PC-3 (cell line): ENCODE results near the gene RAMAC. TPM values are rescaled to one million over a fixed set of nuclear protein-coding genes. Genes with fewer than 3 reads are reported as not detected.
A peak's percentile ranks its signal among the peaks of the same experiment; 100 is the strongest.

Experiments used
- ATAC-seq: fragments of 200-7000 bp; cut with Tn5 transposase; 2 replicates; pipeline ENCODE4 v1.9.1; 2020; ENCODE audit warnings: mild to moderate bottlenecking, moderate library complexity
- Bru-seq: library from RNA; stranded (reverse); fragments of 400-500 nt; gene quantifications from one replicate; lab custom pipeline; 2021; lab: Mats Ljungman, UMichigan
- BruChase-seq, 2 experiments: library from RNA; stranded (reverse); fragments of 400-500 nt; gene quantifications; one replicate each; lab custom pipeline; 2021; lab: Mats Ljungman, UMichigan
- BruUV-seq: library from RNA; stranded (reverse); fragments of 400-500 nt; replicated peaks from 2 replicates; lab custom pipeline; 2021; lab: Mats Ljungman, UMichigan
- CTCF ChIA-PET: fragments of 300-600 bp; sonication (Branson Sonifier 250); formaldehyde crosslinking; loops from one replicate; lab custom pipeline; 2022; ENCODE audit warnings: antibody characterized with exemption; lab: Charles Lee
- POLR2A ChIA-PET: fragments of 300-600 bp; sonication (Branson Sonifier 250); formaldehyde crosslinking; loops from one replicate; lab custom pipeline; 2022; ENCODE audit warnings: antibody characterized with exemption; ENCODE audit not compliant: unreplicated experiment; lab: Charles Lee
- DNase-seq: peaks from one replicate; pipeline ENCODE4 v3.0.0-alpha.2; 2015
- H2AFZ ChIP-seq: fragments of 300-600 bp; sonication (generic); 2 replicates; pipeline ENCODE4 v1.6.0; 2016; ENCODE audit warnings: antibody characterized with exemption, low read length
- H3F3A ChIP-seq: fragments of 300-600 bp; sonication (generic); one replicate; pipeline ENCODE4 v1.6.0; 2017; ENCODE audit warnings: antibody characterized with exemption, low read length, control low read depth, mild to moderate bottlenecking; ENCODE audit not compliant: unreplicated experiment
- H3K27ac ChIP-seq: fragments of 300-600 bp; sonication (generic); 2 replicates; pipeline ENCODE4 v1.5.1; 2016; ENCODE audit warnings: mild to moderate bottlenecking, low read length
- H3K27me3 ChIP-seq: fragments of 300-600 bp; sonication (generic); 2 replicates; pipeline ENCODE4 v1.6.1; 2016; ENCODE audit warnings: low read length, mixed read lengths
- H3K36me3 ChIP-seq: fragments of 300-600 bp; sonication (generic); 2 replicates; pipeline ENCODE4 v1.6.1; 2016; ENCODE audit warnings: low read depth, mixed run types, low read length, mixed read lengths
- H3K4me1 ChIP-seq: fragments of 300-600 bp; sonication (generic); 2 replicates; pipeline ENCODE4 v1.5.1; 2016; ENCODE audit warnings: low read length; ENCODE audit not compliant: insufficient read depth
- H3K4me2 ChIP-seq: fragments of 300-600 bp; sonication (generic); 2 replicates; pipeline ENCODE4 v1.6.0; 2016; ENCODE audit warnings: low read length
- H3K4me3 ChIP-seq: fragments of 300-600 bp; sonication (generic); 2 replicates; pipeline ENCODE4 v1.5.1; 2016; ENCODE audit warnings: mild to moderate bottlenecking, low read length, mixed read lengths
- H3K79me2 ChIP-seq: fragments of 300-600 bp; sonication (generic); 2 replicates; pipeline ENCODE4 v1.6.1; 2017; ENCODE audit warnings: low read length, mixed read lengths
- H3K9ac ChIP-seq: fragments of 300-600 bp; sonication (generic); 2 replicates; pipeline ENCODE4 v1.6.0; 2016; ENCODE audit warnings: mild to moderate bottlenecking, low read length
- H3K9me2 ChIP-seq: fragments of 300-600 bp; sonication (generic); replicated peaks from 2 replicates; pipeline ENCODE4 v1.6.1; 2016; ENCODE audit warnings: mixed run types, low read length, mixed read lengths
- H3K9me3 ChIP-seq: fragments of 300-600 bp; sonication (generic); 2 replicates; pipeline ENCODE4 v1.6.1; 2016; ENCODE audit warnings: low read length, mixed read lengths
- H4K20me1 ChIP-seq: fragments of 300-600 bp; sonication (generic); 2 replicates; pipeline ENCODE4 v1.6.1; 2016; ENCODE audit warnings: low read length, mixed read lengths
- CTCF ChIP-seq: fragments of 300-600 bp; sonication (generic); conservative IDR thresholded peaks from 2 replicates; pipeline ENCODE4 v1.5.1; 2017; ENCODE audit warnings: antibody characterized with exemption, low read depth, mild to moderate bottlenecking, low read length
- EZH2 ChIP-seq: fragments of 300-600 bp; sonication (generic); IDR thresholded peaks from one replicate; pipeline ENCODE4 v1.6.1; 2017; ENCODE audit warnings: antibody characterized with exemption, mild to moderate bottlenecking, low read length; ENCODE audit not compliant: unreplicated experiment
- EZH2phosphoT487 ChIP-seq: fragments of 300-600 bp; sonication (generic); IDR thresholded peaks from 2 replicates; pipeline ENCODE4 v1.6.1; 2018; ENCODE audit warnings: mild to moderate bottlenecking, antibody characterized with exemption, low read length, borderline replicate concordance
- intact Hi-C: fragments of 100-400 bp; cut with micrococcal nuclease; formaldehyde crosslinking; loops from 2 replicates; pipeline ENCODE4 v1.9.0; 2023
- long read RNA-seq: library from polyadenylated mRNA; unstranded; transcript quantifications from one replicate; pipeline ENCODE4 v2.0.0, GENCODE V29; 2021; ENCODE audit not compliant: unreplicated experiment
- total RNA-seq: library from RNA; depleted of rRNA; stranded (reverse); fragments of >200 nt; gene quantifications from 2 replicates; pipeline ENCODE4 v1.2.3, GENCODE V29; 2014; rRNA removed

RAMAC gene
- 33.6 and 43.8 TPM in 2 replicates for total RNA-seq
- percentile 84 among the genes with signal in this experiment for Bru-seq, nascent RNA
- percentile 96 among the genes with signal in this experiment for BruChase-seq, experiment 1, labeled RNA remaining after a 6-hour chase
- BruChase-seq, experiment 2, labeled RNA remaining after a 2-hour chase, result percentile 98 among the genes with signal in this experiment
- long read RNA-seq, transcript RAMAC-201 (4 exons, 1,568 nt), result major isoform, 41 of 44 reads
- long read RNA-seq, partial matches to known transcripts, result 0 of 44 reads
- long read RNA-seq, other reads (novel, unspliced or antisense), result 3 of 44 reads

- ChIA-PET CTCF (interaction anchor here (0.6 kb wide), 1 partner anchor 176 kb away, joined by 3 read pairs; no protein-coding TSS in a partner anchor), POLR2A (no interaction called here)
- Histone ChIP-seq H3K9ac (peak within 1 kb of the TSS; percentile 88), H3K9me2 (no peaks in the 10 kb centered on the region), H3K27me3 (no peaks in the 10 kb centered on the region), H2AFZ (peak within 1 kb of the TSS; percentile 98), H3K9me3 (no peaks in the 10 kb centered on the region), H3K36me3 (peaks cover 8% of the 10 kb centered on the region), H4K20me1 (no peaks in the 10 kb centered on the region), H3K4me1 (peaks cover 14% of the 10 kb centered on the region), H3K4me3 (peak within 1 kb of the TSS; percentile 96), H3K27ac (peak within 1 kb of the TSS; percentile 44), H3K79me2 (peaks cover 17% of the 10 kb centered on the region), H3K4me2 (peak within 1 kb of the TSS; percentile 90), H3F3A (no peaks in the 10 kb centered on the region)
- TF ChIP-seq CTCF (no peak), EZH2 (no peak), EZH2phosphoT487 (no peak)
- ATAC-seq (peak; percentile 95), DNase-seq (peak; percentile 92)
- intact Hi-C loops, result loop anchor here (5.0 kb wide), 2 partner anchors 69 to 139 kb away; no protein-coding TSS in a partner anchor
- TSS peak; percentile 70 for BruUV-seq
These were observed at the start of gene RAMAC for GRCh38 chr15:82985688-82986441. Gene RAMAC (plus strand): TSS chr15:82986210. CDS start chr15:82989019, 2,809 bp downstream.

GRCh38 chr15:82936966-82937711 is 48.9 kb upstream of the RAMAC start:
- Histone ChIP-seq H3K4me2 (peak overlapping the region; percentile 32), H3K9ac (peak overlapping the region; percentile 16; the same call in 1 of the 2 replicates), H3K36me3 (no peaks in the 10 kb centered on the region), H3K9me2 (no peaks in the 10 kb centered on the region), H3K9me3 (no peaks in the 10 kb centered on the region), H3K27ac (peak overlapping the region; percentile 76), H3F3A (peaks cover 2% of the 10 kb centered on the region), H4K20me1 (no peaks in the 10 kb centered on the region), H2AFZ (no peak overlapping the region), H3K27me3 (no peaks in the 10 kb centered on the region), H3K79me2 (peaks cover 10% of the 10 kb centered on the region; the same call in 1 of the 2 replicates), H3K4me3 (no peak overlapping the region), H3K4me1 (peaks cover 39% of the 10 kb centered on the region)
- CTCF ChIA-PET, result no interaction called here
- intact Hi-C loops, result no loop called here
- TF ChIP-seq EZH2 (no peak), CTCF (no peak), EZH2phosphoT487 (no peak)
- ATAC-seq (peak; percentile 96), DNase-seq (peak; percentile 93)
- POLR2A ChIA-PET, result no interaction called here
- no TSS peak for BruUV-seq
